ENCODE data around the gene PRMT7. TPM values are rescaled to one million over a fixed set of nuclear protein-coding genes. Genes with fewer than 3 reads are reported as not detected.

PRMT7 gene
- total and polyA plus RNA-seq, 2 of the 8 experiments (the other 6 are each of a cell fraction or from before 2014, with no cell fraction given): 48.2 to 49.3 TPM

DNA sequence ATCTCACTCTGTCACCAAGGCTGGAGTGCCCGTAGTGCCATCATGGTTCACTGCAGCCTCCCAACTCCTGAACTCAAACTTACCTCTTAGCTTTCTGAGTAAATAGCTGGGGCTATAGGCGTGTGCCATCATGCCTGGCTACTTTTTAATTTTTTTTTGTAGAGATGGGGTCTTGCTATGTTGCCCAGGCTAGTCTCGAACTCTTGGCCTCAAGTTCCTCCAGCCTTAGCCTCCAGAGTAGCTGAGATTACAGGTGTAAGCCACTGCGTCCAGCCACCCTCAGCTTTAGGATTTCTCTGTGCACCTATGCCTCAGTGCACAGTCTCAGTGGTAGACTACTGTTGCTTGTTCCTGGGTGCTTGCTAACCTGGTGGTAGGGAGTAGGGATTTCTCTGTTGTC, 41.0 kb upstream of the PRMT7 start:
- no peak overlapping the region for H3K18ac ChIP-seq (ENCODE audit: extremely low read depth, low read length)
- H4K91ac ChIP-seq (replicated peaks; ENCODE audit: insufficient read length, low read length): no peak overlapping the region
- no peak overlapping the region for H2BK20ac ChIP-seq (ENCODE audit: low read length)
- no peak overlapping the region for H3K4me3 ChIP-seq (ENCODE audit: extremely low read depth in 1 of 4, insufficient read depth in 2 of 4, low read depth in 3 of 4, low read length in 4 of 4)
- no peak overlapping the region for H2BK5ac ChIP-seq (ENCODE audit: low read depth, low read length)
- H3K27me3 ChIP-seq (replicated peaks in 1 of 4; ENCODE audit: control insufficient read depth in 3 of 4, extremely low read depth in 1 of 4, insufficient read depth in 3 of 4, low read length in 3 of 4): peaks cover 0 to 4% (median under 1%) of the 10 kb centered on the region in 4 experiments; a peak in 3 of 7 replicates
- no peak overlapping the region; the same call in 1 of the 2 replicates for H2AK5ac ChIP-seq (ENCODE audit: low read depth, low read length)
- no peak overlapping the region for H3K9ac ChIP-seq (replicated peaks in 1 of 4; ENCODE audit: extremely low read depth in 1 of 4, low read depth in 3 of 4, low read length in 3 of 4)
- H3K4ac ChIP-seq (replicated peaks; ENCODE audit: insufficient read length, low read depth, low read length): no peak overlapping the region
- H3K23me2 ChIP-seq (ENCODE audit: low read depth, low read length): peaks cover 6% of the 10 kb centered on the region; the same call in 1 of the 2 replicates
- H3K36me3 ChIP-seq (ENCODE audit: control insufficient read depth in 2 of 4, insufficient read depth in 4 of 4, low read length in 3 of 4): peaks cover 0 to 2% (median 0%) of the 10 kb centered on the region in 4 experiments; a peak in 2 of 8 replicates
- no peak overlapping the region for H2BK15ac ChIP-seq (ENCODE audit: low read length)
- FAIRE-seq: no peak
- POLR2A ChIA-PET (ENCODE audit: partially characterized antibody): interaction anchor here (1.1 to 2.6 kb wide), 3 partner anchors 20 to 41 kb away, joined by 3 to 11 read pairs (median 9); partner anchors contain the start of genes PRMT7 and SLC7A6OS
- no peak overlapping the region for H2AFZ ChIP-seq (ENCODE audit: low read length)
- H3K27ac ChIP-seq (ENCODE audit: low read depth, low read length): no peak overlapping the region
- H4K8ac ChIP-seq (ENCODE audit: extremely low read depth, insufficient read depth, low read length): no peak overlapping the region
- CTCF ChIA-PET (ENCODE audit: partially characterized antibody): interaction anchor here (1.1 to 8.5 kb wide), 4 partner anchors 9 to 169 kb away, joined by 4 to 63 read pairs (median 8); no protein-coding TSS in a partner anchor
- peaks cover 12% of the 10 kb centered on the region for H3K79me1 ChIP-seq (ENCODE audit: low read depth, low read length)
- H4K20me1 ChIP-seq (replicated peaks in 1 of 2; ENCODE audit: control insufficient read depth in 1 of 2, insufficient read depth in 2 of 2, low read length in 2 of 2): no peaks in the 10 kb centered on the region
- no peak overlapping the region for H3K56ac ChIP-seq (replicated peaks; ENCODE audit: insufficient read length, low read depth, low read length)
- H3K4me1 ChIP-seq (replicated peaks in 1 of 4; ENCODE audit: control insufficient read depth in 3 of 4, insufficient read depth in 4 of 4, low read length in 3 of 4): peaks cover 0 to 3% (median 2%) of the 10 kb centered on the region in 4 experiments; a peak in 4 of 7 replicates
- no peak overlapping the region for H2BK120ac ChIP-seq (replicated peaks; ENCODE audit: low read depth, low read length)
- H3K14ac ChIP-seq (ENCODE audit: insufficient read length): no peak overlapping the region
- TF ChIP-seq SP2 (IDR thresholded peaks at IDR 0.05; ENCODE audit: low read length) (no peak), KDM1A (IDR thresholded peaks at IDR 0.05; ENCODE audit: borderline replicate concordance, low read length) (peak; percentile 34; the same call in 1 of the 2 replicates)
- DNase-seq (ENCODE audit: low read depth in 1 of 2, low spot score in 2 of 2): no peak
- peak overlapping the region; percentile 39; the same call in 1 of the 2 replicates for H2BK12ac ChIP-seq (ENCODE audit: low read depth, low read length)
- no peaks in the 10 kb centered on the region for H3K9me3 ChIP-seq (ENCODE audit: insufficient read depth in 2 of 2, low read depth in 1 of 2, low read length in 1 of 2)
- peaks cover 0 to 30% of the 10 kb centered on the region in 2 experiments; a peak in 3 of 4 replicates for H3K79me2 ChIP-seq (ENCODE audit: control insufficient read depth in 1 of 2, insufficient read depth in 2 of 2, low read length in 2 of 2)
- H3K23ac ChIP-seq (ENCODE audit: insufficient read length): no peak overlapping the region
- no peak overlapping the region for H4K5ac ChIP-seq (ENCODE audit: insufficient read length, low read depth, low read length)
- WGBS, 2 experiments (ENCODE audit: extremely low coverage in 1 of 2, insufficient coverage in 1 of 2, insufficient read length in 1 of 2, insufficient replicate concordance in 2 of 2, low coverage in 1 of 2, low lambda C conversion rate in 2 of 2, missing lambda C conversion rate in 1 of 2): 90% methylated on average over 4 of the region's 4 CpGs; no CpG with 5 or more reads in 1 of the 2 experiments
- H3K4me2 ChIP-seq (ENCODE audit: insufficient read depth in 1 of 2, low read depth in 2 of 2, low read length in 2 of 2): no peak overlapping the region
